Jurkat, Clone E6-1 (cell line): ENCODE measurements around the gene RGS16.

Source experiments
- DNase-seq: peaks from one replicate; pipeline ENCODE4 v3.0.0-alpha.2; 2011; ENCODE audit warnings: low read depth, low spot score
- H3K4me3 ChIP-seq: 2 replicates; pipeline ENCODE4 v1.5.1; 2011; ENCODE audit warnings: mild to moderate bottlenecking, low read length, control low read depth, moderate library complexity

RGS16 gene

DNA sequence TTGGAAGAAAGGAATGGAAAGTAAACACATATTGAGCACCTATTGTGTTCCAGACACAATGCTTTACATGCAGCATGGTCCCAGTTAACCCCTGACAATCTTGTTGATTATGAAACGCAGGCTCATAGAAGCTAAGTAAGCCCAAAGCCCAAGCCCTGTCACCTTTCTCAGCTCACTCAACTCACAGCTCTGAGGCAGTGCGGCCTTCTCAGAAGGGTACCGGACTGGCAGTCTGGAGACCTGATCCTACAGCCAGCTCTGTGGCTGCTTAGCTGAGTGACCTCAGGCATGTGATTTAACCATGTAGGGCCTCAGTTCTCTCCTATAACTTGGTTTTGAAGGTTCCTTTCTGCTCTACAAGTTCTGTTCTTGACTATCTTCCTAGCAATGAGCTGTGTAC, 14.7 kb downstream of the RGS16 start:
- H3K4me3 ChIP-seq = peak overlapping the region; percentile 88; the same call in 1 of the 2 replicates
- DNase-seq = no peak

DNA sequence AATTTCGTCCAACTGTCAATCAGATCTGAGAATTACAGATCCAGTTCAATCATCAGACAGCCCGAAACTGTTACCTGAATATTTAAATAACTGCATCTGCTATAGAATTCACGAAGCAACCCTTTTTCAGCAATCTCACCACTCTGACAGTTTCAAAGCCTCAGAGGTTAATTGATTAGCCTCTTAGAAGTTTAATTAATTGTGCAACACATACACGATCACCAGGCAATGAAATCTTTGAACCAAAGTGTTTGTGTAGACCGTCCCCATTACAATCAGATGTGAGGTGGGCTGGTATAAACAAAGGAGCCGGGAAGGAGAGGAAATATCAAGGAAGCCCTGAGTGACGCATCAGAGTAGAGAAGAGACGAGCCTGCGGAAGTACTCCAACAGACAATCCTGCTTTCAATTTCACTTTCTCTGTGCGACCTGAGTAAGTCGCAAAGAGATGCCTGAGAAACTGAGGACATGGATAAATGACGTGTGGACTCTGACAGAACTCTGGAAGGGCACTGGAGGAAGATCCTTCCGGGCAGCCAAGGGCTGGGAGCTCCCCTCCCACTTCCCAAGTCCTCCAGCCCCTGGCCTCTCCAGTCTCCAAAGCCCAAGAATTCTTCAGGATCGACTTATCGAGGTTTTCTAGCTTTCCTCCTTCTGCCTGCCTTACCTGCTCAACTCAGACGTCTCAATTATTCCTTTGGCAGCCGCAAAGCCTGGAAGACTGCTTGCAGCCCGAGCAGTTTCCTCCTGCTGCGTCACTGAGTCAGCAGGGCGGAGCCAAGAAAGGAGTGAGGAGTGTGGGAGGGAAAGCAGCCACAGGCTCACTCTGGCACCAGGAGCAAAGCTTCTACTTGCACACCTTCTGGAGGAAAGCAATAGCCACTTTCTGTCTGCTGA, 15.4 kb downstream of the RGS16 start, which contains the start of gene RNASEL:
TSS of gene RNASEL (minus strand) at position 757 of the 897 bp plus-strand sequence. CDS start 2,450 bp downstream, outside the sequence.
- DNase-seq = peak; percentile 77
- peak within 1 kb of the TSS; percentile 88 for H3K4me3 ChIP-seq

DNA sequence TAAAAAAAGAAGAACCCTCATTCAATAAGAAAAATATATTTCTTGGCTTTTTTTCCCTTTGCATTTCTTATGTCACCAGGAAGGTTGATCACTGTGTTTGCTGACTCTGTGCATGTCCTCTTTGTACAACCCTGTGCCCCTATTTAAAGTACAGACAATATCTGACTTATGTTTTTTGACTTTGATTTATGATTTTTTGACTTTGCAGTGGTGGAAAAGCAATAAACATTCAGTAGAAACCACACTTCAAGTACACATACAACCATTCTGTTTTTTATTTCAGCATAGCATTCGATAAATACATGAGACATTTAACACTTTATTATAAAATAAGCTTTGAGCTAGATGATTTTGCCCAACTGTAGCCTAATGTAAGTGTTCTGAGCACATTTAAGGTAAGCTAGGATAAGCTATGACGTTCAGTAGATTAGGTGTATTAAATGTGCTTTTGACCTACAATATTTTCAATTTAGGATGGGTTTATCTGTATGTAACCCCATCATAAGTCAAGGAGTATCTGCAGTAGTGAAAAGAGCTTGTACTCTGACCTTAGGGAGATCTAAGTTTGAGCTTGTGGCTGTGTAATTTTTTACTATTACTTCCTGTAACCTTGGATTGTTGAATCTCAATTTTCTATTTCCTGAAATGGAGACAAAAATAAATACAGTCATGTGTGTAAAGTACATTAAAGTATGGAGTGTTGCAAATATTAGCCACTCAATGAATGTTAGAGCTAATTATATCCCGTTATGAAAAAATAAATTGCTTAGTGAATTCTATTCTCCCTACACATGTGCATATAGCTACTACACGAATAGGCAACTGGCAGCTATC, 16.3 kb downstream of the RGS16 start:
- H3K4me3 ChIP-seq = peak overlapping the region; percentile 88
- no peak for DNase-seq

DNA sequence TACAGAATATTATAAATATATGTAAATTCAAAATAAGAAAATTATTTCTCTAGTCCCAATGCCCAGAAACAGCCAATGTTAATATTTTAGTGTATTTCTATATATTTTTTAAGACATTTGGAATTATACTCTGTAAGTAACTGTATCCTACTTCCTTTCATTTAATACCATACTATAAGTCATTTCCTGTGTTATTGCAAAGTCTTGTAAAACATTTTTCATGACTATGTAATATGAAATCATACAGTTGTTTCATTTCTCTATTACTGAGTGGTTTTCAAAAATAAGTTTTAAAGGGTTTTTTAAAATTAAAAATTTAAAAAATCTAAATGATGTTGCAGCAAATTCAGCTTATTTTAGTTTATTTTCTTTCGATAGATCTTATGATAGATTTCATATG, 17.1 kb downstream of the RGS16 start:
- no peak overlapping the region for H3K4me3 ChIP-seq
- no peak for DNase-seq

- no peak overlapping the region for H3K4me3 ChIP-seq
- DNase-seq = no peak
Measured at GRCh38 chr1:182586380-182586779, 17.8 kb downstream of the RGS16 start.

DNA sequence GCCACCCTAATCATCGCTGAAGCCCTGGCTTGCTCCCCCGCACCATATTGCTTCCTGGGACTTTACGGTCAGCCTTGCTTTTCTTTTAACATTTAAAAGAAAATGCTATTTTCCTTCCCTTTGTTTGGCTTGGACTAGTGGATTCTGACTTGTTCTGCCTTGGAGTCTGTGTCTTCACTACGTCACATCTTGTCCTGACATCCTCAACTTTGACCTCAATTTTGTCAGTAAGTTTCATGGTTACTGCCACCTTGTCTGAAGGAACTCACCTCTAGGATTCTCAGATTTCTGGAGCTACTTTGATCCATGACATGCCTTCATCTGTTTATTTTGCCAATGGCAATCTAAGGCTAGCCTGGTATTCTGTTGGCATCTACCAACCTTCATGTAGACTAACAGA, 19.4 kb downstream of the RGS16 start:
- H3K4me3 ChIP-seq = no peak overlapping the region
- DNase-seq = no peak

- H3K4me3 ChIP-seq = no peak overlapping the region
- no peak for DNase-seq
Measured at GRCh38 chr1:182580736-182581135, 23.5 kb downstream of the RGS16 start.

GRCh38 chr1:182575540-182576149, 28.5 kb downstream of the RGS16 start:
- no peak for DNase-seq
- no peak overlapping the region for H3K4me3 ChIP-seq

DNA sequence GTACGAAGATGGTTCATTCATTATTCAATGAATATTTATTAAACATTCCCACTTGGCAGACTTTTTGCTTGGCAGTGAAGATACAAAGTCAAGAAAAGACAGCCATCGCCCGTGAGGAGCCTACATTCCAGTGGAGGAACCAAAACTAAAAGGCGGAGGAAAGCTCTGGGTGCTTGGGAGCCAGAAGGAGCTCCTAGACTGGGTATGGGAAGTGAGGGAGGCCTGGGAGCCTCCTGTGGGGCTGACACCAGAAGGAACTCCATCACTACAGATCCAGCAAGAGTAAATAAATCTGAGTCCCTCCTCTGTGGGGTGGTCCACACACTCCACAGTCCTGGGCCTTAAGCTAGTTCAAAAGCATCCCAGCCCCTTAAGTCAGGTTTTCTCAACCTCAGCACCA, 30.0 kb downstream of the RGS16 start:
- H3K4me3 ChIP-seq = no peak overlapping the region
- no peak for DNase-seq

GRCh38 chr1:182570611-182570970, 33.6 kb downstream of the RGS16 start:
- DNase-seq = no peak
- H3K4me3 ChIP-seq = no peak overlapping the region

DNA sequence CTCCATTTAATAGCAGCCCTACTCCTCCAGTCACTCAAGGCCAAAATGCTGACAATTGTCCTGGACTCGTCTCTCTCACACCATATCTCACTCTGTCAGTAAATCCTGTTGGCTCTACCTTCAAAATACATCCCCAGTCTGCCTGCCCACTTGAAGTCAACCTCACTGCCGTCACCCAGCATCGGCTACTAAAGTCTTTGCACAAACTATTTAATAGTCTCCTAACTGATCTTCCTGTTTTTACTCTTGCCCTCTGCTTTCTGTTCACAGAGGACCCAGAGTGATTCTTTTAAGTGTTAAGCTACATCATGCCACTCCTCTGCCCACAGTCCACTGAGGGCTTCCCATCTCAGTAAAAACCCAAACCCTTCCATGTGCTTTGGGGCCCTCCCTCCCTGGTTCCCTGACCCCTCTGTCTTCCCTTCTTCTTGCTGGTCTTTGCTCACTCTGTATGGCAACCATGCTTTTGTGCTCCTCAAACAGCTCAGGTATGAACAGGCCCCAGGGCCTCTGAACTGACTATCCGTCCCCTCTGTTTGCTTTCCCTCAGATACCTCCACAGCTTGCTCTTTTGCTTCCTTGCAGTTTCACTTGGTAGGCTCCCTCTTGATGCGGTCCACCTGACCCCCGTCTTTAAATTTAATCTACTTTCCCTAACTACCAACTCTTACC, 34.1 kb downstream of the RGS16 start:
- no peak for DNase-seq
- no peak overlapping the region for H3K4me3 ChIP-seq

GRCh38 chr1:182568647-182569284, 35.4 kb downstream of the RGS16 start:
- DNase-seq = no peak
- H3K4me3 ChIP-seq = no peak overlapping the region

GRCh38 chr1:182567629-182568028, 36.6 kb downstream of the RGS16 start:
- no peak for DNase-seq
- H3K4me3 ChIP-seq = no peak overlapping the region

GRCh38 chr1:182565537-182565936, 38.7 kb downstream of the RGS16 start:
- no peak for DNase-seq
- H3K4me3 ChIP-seq = no peak overlapping the region

- no peak for DNase-seq
- H3K4me3 ChIP-seq = no peak overlapping the region
Measured at GRCh38 chr1:182564406-182565004, 39.7 kb downstream of the RGS16 start.

DNA sequence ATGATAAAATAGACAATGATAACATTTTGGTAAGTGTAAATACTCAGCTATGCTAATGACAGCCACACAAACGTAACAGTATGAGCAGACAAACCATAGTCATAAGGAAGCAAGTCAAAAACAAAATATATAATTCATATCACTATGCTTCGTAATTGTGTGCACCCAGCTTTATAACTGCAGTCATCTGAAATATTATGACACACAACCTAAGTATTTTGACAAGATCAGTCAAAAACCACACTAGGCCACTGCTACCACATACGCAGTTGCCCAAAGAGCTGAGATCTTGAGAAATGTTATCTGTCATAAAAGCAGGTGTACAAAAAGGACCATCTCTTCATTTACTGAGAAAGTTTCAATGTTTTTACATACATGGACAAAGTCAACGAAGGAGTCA, 41.1 kb downstream of the RGS16 start:
- DNase-seq = no peak
- no peak overlapping the region for H3K4me3 ChIP-seq

GRCh38 chr1:182561456-182561855, 42.7 kb downstream of the RGS16 start:
- no peak for DNase-seq
- no peak overlapping the region for H3K4me3 ChIP-seq

DNA sequence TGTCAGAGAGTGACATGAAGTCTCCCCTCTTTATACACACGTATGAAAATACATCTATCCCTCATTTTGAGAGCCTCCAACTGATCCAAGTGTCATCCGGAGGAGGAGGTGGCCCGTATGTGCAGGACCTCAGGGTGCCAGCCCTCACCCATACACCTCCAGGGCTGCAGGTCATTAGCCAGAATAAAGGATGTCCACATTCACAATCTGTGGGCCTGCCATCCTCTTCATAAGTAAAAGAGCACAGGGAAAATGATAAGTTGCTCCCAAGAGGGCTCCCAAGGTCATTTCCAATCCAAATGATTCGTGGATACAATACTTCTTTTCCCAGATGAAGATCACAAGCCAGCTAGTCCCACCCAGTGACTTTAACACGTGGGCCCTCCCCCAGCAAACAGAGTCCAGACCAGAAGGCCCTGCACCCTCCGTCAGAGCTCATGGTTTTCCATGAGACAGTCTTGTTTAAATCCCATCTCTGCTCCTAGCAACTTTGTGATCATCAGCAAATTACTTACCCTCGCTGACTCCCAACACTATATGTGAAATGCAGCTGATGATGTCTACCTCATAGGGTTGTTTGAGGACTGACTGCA, 43.7 kb downstream of the RGS16 start:
- H3K4me3 ChIP-seq = no peak overlapping the region
- DNase-seq = no peak
